HG03442 (cell line): ENCODE measurements around the gene RFX6.

Source experiments
- ATAC-seq: cut with Tn5 transposase; IDR thresholded peaks from one replicate; pipeline ENCODE4 v1.9.1; 2021; ENCODE audit warnings: mild to moderate bottlenecking, moderate library complexity; ENCODE audit not compliant: unreplicated experiment

RFX6 gene

DNA sequence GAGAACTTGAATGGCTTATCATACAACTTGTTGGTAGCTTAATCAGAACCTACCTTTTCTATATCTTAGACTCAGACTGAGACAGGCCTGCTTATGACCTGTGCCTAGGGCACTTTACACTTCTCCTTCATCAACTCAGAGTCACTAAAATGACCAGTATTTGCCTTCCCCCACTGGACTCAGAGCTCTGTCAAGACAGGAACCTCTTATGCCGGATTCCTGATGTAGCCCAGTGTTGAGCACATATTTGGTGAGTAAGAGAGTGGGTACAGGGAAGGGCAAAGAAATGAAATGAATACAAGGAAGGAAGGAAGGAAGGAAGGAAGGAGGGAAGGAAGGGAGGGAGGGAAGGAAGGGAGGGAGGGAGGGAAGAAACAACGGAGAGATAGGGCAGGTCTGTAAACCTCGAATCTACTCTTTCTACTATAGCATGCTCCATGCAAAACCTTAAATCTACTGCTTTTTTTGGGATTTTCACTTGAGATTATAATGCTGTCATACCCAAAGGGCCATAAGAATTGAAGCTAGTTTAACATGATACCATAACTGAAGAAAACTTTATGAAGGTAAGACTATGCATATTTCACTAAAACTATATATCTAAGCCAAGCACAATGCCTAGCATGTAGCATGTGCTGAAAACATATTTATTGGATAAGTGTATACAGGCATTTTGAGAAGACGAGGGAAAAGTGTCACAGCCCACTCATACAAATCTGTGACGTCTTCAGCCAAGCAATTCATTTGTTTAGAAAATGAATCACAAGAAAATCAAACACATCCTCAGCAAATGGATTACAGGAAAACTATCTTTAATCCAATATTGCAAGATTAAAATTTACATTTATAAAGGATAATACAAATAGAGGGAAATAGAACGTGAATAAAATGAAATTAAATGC lies 89.9 kb downstream of the RFX6 start:
- no peak for ATAC-seq

DNA sequence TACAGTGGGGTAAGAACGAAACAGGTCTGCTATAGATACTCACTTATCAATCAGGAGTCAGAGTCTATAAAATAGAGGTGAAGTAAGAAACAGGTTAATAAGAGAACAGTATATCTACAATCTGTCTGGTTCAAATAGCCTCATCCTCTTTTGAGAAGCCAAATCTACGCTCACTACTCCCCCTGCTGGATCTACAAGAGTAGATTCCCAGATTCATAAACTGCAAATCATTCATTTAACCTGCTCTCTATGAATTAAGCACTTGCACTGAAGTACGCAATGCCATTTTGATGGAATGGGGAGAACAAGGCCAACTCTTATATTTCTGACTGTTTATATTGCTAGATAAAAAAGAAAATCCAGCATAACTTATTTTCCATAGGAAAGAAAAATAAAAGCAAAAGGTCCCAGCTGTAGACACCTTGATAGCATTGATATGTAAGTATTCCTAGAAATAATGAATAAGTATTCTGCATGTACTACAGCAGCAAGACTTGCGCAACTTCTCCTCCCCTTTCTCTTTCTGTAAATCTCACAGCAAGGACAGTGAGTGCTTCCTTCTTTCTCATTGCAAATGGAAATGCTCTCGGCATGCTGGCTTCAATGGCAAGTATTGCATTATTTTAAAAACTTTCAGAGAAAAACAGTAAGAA lies 92.3 kb downstream of the RFX6 start:
- ATAC-seq: peak; percentile 78

DNA sequence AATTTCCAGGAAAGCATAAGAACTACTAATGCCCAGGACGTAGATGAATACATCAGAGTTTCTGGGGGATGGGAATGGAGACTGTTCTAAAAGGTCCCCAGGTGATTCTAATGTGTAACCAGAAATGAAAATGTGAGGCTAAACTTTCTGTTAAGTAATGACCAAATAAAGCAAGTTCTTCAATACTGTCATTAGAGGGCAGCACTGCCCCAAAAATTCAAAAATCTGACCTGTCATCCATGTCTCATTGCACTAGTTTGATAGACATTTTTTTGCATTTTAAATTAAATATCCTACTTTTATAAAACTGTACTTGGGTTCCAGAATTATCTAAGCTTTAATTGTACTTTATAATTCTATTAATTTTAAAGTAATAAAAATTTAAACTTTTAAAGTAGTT lies 94.9 kb downstream of the RFX6 start:
- peak; percentile 59 for ATAC-seq

DNA sequence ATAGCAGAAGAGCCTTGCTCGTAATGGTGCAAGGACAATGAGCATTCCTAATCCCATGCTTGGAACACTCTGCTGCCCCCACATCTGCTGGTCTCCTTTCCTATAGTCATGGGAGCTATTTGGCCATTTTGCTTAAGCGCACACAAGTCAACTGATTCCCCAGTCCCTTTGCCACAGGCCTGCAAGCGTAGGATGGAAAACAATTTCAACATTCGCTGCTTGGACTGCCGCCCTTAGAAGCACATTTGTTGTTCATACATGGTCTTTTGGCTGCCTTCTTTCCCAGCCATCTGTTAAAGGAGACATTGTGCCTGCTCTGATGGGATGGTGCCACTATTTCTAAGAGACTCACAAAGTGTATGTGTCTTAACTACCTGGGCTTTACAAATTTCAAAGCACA lies 96.9 kb downstream of the RFX6 start:
- no peak for ATAC-seq

DNA sequence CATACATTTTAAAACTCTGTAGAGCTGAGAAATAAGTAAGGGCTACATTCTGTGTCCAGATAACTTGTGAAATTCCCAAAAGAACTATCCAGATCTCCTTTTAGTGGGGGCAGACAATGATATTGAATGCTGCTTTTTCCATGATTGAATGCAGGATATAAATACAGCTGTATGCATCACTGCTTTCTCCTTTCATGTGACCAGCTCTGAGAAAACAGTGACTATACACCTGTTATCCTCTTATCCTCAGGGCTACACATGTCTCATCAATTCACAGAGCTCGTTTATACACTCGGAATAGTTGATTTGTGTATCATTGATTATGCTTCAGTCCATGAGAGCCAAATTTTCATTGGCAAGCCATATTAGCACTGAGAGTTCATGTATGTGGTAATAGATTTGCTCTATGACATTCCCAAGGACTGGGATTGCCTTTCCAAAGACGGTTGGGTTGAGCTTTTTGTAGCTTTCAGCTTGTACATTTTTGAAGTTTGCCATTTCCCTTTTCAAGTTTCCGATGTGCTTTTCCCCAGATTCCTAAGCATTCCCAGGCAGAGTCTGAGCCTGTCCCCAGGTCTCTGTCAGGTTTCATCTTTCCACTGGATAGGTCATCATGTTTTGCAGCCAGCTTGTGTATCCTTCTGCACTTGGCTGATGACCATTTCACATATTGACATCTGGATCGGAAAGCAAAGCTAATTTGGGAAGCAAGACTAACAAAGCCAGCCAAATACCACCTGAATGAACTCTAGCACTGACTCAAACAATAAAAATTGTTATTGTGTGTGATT lies 97.7 kb downstream of the RFX6 start:
- no peak for ATAC-seq

DNA sequence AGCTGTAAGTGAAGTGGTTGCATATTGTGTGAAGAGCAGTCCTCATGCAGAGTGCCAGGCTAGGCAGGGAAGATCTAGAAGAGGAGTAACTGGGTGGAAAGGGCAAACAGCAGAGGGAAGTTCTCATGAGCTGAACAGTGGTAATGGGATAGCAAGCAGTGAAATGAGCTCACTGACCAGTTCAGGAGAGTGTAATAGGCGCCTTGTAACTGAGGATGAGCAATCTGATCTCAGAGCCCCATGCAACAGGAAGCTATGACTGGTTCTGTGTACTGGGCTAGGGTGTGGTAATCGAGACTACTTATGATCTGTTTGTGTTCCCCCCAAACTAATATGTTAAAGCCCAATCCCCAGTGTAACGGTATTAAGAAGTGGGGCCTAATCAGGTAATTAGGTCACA lies 98.6 kb downstream of the RFX6 start:
- no peak for ATAC-seq

DNA sequence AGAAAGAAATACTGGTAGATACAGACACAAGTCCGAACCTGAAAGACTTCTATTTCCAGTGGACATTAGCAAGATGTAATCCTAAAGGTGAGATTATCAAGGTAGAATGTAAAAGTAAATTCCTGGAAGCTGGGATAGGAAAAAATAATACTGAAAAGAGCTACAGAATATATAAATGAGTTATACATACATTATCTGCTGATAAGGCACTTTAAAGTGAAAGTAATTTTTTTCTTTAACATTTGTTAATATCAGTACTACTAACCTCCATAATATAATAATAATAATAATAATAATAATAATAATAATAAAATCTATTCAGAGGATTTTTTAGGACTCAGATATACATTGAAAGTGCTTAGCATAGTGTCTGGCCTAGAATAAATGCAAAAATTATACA lies 102.5 kb downstream of the RFX6 start:
- ATAC-seq: no peak
